Measurements from ENCODE around the gene APPL2.

- TF ChIP-seq GATA2 (IDR thresholded peaks at IDR 0.05; ENCODE audit: low read depth, low read length) (no peak), GATA3 (IDR thresholded peaks at IDR 0.05; ENCODE audit: low read depth, low read length) (no peak)
Measured at GRCh38 chr12:105205322-105206048, 30.5 kb downstream of the APPL2 start.
